Stimulated activated naive CD8-positive, alpha-beta T cell treated with anti-CD3 and anti-CD28 coated beads, Interleukin-15, Interleukin-2, amounts not matched to agents 100 U/mL and 50 U/mL, for 24 hours (primary cell): Measurements from ENCODE around the gene HAUS2.
"Not testable (repeated sequence)": the region's sequence is repeated elsewhere in the genome, so short reads cannot be mapped to it uniquely, and the experiment has no call there.

ENCODE experiments used
- ATAC-seq: fragments of 150-1000 bp; cut with Tn5 transposase; one replicate; pipeline ENCODE4 v1.10.0; 2021
- DNase-seq: peaks from one replicate; pipeline ENCODE4 v3.0.0; 2021

HAUS2 gene

DNA sequence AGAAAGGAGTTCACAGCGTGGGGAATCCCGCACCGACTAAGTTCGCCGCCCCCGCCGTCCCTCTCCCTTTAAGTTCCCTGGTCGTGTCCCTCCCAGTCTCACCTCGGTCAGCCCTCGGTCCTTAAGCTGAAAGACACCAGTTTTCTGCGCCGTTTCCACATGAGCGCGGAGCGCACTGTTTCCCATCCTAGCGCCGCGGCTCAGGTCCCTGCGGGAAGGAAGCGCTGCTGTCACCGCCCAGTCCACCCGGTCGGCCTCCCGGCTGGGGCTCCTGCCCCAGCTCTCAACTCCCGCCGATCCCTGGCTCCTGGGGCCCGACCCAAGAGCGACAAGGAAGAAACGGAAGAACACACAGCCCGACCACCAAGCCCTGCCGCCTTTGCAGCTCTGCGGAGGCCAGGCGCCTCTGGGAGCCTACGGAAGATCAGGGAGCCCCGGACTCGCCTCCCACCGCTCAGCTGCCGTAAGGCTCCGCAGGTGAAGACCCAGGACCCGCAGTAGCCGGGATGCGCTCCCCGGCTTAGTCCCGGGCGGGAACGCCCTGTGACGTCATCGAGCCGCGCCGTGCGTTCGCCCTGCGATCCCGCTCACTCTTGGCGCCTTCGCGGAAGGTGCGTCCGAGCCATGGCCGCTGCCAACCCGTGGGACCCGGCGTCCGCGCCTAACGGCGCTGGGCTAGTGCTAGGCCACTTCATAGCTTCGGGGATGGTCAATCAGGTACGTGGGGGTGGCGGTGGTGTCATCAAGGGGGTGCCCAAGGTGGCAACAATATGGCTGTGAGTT, at the start of gene HAUS2, which contains the start of gene LRRC57:
Gene HAUS2, plus strand, starts transcription at position 590 of the 783 bp plus-strand sequence. Its CDS starts 35 bp downstream, at position 625.
Gene LRRC57, minus strand, starts transcription at position 545 of the 783 bp plus-strand sequence. Its CDS starts 359 bp downstream, at position 186.
- ATAC-seq (peak; percentile 94), DNase-seq (peak; percentile 94)

DNA sequence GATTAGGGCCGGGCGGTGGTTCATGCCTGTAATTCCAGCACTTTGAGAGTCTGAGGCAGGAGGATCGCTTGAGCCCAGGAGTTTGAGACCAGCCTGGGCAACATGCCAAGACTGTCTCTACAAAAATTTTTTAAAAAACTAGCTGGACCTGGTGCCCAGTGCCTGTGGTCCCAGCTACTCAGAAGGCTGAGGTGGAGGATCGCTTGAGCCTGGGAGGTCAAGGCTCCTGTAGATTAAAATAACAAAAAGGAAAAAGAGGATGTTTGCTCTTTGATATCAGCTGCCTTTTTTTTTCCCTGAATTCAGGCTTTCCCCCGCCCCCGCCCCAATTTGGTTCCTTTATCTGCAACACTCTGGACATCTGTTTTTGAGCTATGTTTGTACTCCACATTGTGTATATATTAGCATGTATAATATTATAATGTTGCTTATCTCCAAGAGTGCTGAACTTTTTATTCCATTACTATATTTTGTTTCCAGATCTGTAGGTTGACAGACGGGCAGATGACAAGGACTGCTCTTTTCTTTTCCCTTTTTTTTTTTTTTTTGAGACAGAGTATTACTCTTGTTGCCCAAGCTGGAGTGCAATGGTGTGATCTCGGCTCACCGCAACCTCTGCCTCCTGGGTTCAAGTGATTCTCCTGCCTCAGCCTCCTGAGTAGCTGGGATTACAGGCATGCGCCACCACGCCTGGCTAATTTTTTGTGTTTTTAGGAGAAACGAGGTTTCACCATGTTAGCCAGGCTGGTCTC, 48.6 kb upstream of the HAUS2 start:
- ATAC-seq (no peak), DNase-seq (no peak)

DNA sequence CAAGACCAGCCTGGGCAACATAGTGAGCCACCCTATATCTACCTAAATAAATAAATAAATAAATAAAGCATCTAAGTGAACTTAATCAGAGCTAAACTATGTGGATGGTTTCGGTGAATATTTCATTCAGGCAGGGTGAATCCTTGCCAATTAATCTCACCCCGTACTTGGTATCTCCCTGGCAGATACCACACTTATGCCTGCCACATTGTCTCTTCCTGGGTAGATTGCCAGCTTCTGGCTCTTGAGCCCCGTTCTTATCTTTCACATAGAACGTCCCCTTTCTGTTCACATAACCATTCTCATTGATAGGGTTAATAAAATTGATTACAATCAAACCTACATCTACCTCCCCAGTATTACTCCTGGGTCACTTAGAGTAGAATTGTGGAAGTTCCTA, 46.2 kb upstream of the HAUS2 start:
- no peak for ATAC-seq
- DNase-seq, result no peak

DNA sequence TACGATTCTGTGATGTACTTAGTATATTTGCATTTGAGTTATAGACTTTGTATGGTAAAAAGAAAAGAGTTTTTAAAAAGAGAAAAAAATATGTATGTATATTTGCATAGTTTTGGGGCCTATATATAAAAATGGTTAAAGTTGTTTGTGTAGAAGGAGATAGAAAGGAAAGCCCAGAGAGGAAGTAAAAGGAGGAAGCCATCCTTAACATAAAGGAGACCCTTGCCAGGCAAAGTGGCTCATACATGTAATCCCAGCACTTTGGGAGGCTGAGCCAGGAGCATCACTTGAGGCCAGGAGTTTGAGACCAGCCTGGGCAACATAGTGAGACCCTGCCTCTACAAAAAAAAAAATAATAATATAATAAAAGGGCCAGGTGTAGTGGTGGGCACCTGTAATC, 44.8 kb upstream of the HAUS2 start:
- no peak for ATAC-seq
- DNase-seq, result no peak

DNA sequence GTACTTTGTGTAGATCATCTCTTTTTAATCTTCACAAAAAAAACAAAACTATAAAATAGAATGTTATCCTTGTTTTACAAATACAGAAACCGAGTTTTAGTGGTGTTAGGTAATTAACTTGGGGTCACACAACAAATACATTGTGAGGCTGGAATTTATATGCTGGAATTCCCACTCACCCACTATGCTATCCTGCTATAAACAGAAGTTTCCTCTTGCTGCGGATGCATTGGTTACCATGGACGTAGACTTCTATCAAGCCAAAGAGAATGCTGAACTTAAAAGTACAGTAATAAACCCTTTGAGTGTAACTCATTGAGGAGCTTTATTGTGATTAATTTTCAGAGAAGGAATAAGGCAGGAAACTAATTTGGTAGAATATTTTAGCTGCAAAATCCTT, 44.0 kb upstream of the HAUS2 start:
- ATAC-seq, result no peak
- no peak for DNase-seq

DNA sequence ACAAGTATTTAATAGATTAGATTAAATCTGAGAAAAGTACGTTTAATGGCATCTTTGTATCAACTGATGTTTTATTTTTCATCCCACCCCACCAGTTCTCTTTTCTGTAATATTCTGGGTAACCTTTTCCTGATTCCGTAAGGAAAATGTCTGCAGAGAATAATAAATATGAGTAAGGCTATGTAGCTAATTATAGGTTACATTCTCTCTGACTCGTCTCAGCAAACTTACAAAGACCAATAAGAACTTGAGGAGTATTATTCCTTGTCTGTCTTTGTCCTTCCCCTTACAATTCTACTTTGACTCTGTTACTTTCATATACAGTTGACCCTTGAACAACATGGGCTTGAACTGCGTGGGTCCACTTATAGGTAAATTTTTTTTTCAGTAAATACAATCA, 41.1 kb upstream of the HAUS2 start:
- no peak for DNase-seq
- no peak for ATAC-seq

DNA sequence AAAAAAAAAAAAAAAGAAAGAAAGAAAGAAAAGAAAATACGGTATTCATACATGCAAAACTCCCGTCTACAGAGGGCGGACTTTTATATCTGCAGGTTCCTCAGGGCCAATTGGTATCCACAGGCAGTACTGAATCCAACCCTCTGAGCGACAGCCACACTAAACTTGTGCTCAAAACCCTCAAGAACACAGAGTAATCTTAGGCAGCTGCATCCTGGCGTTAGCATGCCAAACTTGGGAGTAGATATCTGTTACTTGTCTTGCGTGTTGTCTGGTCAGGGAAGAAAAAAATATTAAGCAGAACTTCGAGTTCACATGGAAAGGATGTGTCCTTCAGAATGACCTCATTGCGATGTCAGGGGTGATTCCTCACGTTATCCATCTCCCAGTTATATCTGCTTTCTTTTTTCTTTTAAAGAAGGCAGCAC, 40.4 kb upstream of the HAUS2 start:
- no peak for DNase-seq
- ATAC-seq, result no peak

DNA sequence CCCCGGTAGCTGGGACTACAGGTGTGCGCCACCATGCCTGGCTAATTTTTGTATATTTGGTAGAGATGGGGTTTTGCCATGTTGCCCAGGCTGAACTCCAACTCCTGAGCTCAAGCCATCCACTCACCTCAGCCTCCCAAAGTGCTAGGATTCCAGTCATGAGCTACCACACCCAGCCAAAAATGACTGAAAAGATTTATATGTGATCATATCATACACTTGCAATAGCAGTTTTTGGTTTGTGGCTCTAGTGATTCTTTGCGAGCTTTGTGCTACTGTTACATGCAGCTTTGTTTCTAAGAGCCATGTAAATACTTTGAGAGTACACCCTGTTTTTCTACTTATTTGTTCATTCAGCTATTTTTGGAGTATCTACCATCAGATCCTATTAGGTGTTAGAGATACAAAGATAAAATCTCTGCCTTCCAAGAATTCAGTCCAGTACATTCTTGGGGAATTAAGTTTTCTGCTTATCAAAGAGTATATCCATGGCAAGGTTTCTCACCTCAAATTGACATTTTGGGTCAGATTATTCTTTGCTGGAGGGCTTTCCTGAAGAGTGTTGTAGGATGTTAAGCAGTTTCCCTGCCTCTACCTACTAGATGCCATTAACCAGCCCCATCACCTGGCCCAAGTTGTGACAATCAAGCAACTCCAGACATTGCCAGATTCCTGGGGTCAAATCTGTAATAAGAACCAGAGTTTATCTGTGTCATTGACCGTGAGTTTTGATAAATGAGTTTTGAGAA, 38.2 kb upstream of the HAUS2 start:
- DNase-seq, result no peak

DNA sequence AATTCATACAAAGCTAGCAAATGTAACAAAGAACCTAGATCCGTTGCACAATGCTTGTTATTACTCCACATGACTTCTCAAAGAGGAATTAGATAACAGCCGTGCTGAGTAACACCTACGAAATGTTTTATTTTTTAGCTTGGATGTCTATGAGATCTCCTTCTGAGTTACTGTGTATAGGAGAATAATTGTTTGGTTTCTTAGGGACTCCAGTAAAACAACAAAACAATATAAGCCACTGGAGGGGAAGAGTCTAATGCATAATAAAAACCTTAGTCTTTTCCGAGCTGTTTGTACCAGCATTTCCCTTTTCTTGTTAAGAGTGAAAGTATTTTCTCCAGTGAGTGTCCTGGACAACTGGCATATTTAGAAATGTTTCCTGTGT, 37.6 kb upstream of the HAUS2 start:
- DNase-seq (no peak), ATAC-seq (no peak)

More for the DNA sequence above, 38.2 kb upstream of the HAUS2 start:
- ATAC-seq, result no peak

DNA sequence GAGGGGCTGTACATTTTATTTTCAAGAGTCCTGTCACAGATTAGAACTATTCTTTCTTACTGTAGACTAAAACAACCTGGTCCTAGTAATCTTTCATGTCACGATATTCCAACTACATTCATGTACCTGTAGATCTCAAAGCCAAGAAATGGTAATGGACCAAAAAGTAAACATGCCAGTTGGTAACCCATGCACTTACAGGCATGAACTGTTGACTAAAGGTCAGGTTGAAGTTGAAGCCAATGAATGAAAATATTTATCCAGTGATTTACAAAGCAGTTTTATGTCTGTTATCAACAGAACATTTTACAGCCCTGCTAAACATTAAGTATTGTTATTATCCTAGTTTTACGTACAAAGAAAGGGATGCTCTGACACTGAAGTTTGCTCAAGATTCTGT, 25.3 kb upstream of the HAUS2 start:
- ATAC-seq (no peak), DNase-seq (no peak)

DNA sequence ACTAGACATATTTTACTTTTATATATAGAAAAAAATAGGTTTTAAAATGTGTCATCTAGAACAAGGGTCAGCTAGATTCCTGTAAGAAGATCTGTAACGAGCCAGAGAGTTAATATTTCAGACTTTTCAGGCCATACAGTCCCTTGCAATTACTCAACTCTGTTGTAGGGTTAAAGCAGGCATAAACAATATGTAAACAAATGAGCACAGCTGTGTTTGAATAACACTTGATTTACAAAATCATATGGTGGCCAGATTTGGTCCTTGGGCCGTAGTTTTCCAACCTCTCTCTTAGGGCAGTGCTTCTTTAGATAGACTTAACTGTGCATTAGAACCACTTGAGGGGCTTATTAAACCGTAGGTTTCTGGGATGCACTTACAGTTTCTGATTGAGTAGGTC, 19.7 kb upstream of the HAUS2 start:
- DNase-seq (no peak), ATAC-seq (no peak)

DNA sequence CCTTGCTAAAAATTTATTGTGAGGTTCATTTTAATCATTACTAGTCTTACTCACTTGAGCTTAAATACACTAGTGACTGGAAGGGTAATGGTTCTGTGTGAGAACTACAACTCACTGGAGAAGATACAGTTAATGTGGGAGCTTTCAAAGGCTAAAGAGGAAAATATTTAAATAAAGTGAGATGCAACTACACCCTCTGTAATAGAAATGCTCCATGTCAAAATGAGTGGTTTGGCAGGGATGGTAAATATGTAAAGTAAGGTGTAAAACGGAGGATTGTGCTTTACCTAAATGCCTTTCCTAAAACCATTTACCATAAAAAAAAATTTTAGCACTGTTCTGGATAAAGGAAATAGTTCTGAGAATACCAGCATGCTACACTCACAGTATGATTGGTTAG, 15.4 kb upstream of the HAUS2 start:
- DNase-seq, result no peak
- ATAC-seq, result no peak

DNA sequence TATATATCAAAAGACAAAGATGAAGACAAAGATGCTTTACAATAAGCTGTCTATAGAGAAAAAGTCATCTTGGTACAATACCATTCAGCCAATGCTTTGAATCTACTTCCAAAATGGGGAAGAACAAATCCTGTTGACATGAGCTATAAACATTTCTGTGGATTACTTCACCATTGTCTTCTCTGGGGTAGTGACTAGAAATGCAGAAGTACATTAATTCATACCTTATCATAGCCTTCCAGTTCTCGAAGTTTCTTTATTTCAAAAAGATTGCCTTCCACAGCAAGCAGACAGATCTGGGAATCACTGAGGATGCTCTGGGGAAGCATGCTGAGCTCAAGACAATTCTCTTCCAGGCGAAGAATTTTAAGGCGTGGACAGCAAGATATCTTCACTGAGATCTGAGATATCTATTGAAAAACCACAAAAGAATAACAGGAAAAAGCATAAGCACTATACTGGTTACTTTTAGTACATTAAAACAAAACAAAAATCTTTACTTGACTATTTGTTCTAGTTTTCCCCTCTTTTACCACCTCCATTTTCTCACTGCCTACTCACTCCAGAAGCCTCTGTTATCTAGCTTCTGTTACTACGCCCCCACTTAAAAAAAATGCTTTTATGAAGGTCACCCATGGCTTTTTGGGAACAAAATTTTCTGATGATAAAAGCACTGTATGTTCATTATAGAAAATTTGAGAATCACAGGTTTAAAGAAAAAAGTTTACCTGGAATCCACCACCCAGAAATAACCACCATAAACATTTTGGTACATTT, 3.6 kb upstream of the HAUS2 start:
- DNase-seq (no peak), ATAC-seq (no peak)

DNA sequence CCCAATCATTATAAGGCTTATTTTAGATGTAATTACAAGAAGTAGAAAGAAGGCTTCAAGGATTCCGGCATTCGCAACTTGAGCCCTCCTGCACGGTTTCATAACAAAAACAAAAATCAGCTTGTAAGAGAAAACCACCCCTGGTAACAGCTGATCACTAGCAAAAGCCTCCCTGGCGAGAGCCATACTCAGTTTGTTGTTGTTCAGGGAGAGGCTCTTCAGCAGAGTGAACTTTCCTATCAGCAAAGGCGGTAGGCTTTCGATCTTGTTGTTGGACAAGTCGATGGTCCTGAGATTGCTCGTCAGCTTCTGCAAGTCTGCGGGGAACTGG, 755 bp upstream of the HAUS2 start:
- peak; percentile 5 for ATAC-seq
- DNase-seq, result no peak

DNA sequence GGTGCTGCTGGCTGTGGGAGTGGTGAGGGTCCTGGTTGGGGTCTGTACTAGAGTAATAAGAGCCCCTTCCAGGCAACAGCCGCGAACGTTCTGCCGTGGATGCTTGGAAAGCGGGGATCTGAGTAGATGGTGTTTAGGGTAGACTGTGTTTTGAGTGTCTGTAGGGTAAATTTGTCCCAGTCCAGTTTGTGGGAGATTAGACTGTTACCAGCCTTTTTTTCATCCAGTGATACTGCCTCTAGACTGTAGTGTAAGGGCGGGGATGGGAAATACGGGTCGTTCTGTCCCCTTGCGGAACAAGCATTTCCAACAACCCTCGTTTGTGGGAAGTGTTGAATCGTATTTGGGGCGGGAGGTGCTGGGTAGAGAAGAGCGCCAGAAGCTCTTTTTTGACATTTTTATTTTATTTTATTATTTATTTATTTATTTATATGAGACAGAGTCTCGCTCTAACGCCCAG, 424 bp downstream of the HAUS2 start:
- peak; percentile 55 for ATAC-seq
- no peak for DNase-seq

DNA sequence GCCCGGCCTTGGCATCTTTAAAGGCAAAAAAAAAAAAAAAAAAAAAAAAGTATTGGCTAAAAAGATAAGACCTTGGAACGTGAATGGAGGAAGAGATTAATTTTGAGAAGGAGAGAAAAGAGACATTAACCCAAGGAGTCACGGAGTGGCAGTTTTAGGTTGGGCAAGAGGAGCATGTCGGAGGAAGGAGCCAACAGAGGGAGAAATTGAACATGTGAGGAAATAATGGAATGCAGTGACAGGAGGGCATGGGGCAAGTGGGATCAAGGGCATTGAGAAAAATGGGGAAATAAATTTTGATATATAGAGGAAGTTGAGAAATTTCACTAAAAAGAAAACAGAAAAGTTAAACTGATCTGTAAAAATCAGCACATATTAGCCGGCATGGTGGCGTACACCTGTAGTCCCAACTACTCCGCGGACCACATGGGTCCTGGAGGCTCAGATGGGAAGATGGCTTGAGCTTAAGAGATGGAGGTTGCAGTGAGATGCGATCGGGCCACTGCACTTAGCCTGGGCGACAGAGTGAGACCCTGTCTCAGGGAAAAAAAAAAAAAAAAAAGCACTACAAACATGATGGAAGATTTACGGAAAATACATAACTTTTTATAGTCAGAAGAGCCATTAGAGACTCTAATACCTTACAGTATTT, 1.2 kb downstream of the HAUS2 start:
- DNase-seq (no peak), ATAC-seq (no peak)

DNA sequence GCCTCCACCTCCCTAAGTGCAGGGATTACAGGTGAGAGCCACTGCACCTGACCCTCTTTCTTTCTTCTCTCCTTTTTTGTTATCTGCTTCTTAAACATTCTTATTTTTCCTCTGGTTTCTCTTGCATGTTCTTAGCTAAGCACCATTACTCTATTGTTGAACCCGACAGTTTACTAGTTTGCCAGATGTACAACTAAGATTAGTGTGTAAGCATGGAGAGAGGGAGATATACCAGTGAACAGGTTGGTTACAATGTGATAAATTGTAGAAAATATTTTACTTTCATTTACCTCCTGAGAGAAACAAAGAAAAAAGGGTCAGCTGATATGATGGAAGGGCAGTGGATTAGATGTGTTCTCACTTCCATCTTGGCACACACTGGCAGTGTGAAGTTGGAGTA, 4.9 kb downstream of the HAUS2 start:
- no peak for ATAC-seq
- DNase-seq, result no peak

DNA sequence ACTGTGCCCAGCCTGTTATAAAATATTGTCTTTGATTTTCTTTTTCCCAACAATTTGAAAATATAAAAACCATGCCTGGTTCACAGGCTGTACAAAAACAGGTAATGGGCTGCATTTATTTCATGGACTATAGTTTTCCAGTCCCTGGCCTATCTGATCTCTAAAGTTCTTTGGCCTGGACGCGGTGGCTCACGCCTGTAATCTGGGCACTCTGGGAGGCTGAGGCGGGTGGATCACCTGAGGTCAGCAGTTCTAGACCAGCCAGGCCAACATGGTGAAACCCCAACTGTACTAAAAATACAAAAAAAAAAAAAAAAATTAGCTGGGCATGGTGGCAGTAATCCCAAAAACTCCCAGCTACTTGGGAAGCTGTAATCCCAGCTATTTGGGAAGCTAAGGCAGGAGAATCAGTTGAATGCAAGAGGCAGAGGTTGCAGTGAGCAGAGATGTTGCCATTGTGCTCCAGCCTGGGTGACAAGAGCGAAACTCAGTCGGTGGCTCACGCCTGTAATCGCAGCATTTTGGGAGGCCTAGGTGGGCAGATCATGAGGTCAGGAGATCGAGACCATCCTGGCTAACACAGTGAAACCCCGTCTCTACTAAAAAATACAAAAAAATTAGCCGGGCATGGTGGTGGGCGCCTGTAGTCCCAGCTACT, 8.0 kb downstream of the HAUS2 start:
- not testable (repeated sequence) for DNase-seq, ATAC-seq

DNA sequence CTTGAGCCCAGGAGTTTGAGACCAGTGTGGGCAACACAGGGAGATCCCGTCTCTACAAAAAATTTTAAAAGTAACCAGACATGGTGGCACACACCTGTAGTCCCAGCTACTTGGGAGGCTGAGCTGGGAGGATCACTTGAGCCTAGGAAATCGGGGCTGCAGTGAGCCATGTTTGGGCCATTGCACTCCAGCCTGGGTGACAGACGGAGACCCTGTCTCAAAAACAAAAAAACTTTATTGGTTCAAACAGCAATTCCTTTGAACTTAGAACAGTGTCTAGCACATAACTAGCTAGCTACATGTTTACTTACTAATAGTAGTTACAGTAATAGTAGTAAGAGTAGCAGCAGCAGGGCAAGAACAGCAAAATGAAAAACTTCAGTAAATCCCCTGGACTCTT, 10.1 kb downstream of the HAUS2 start:
- ATAC-seq (no peak), DNase-seq (no peak)

DNA sequence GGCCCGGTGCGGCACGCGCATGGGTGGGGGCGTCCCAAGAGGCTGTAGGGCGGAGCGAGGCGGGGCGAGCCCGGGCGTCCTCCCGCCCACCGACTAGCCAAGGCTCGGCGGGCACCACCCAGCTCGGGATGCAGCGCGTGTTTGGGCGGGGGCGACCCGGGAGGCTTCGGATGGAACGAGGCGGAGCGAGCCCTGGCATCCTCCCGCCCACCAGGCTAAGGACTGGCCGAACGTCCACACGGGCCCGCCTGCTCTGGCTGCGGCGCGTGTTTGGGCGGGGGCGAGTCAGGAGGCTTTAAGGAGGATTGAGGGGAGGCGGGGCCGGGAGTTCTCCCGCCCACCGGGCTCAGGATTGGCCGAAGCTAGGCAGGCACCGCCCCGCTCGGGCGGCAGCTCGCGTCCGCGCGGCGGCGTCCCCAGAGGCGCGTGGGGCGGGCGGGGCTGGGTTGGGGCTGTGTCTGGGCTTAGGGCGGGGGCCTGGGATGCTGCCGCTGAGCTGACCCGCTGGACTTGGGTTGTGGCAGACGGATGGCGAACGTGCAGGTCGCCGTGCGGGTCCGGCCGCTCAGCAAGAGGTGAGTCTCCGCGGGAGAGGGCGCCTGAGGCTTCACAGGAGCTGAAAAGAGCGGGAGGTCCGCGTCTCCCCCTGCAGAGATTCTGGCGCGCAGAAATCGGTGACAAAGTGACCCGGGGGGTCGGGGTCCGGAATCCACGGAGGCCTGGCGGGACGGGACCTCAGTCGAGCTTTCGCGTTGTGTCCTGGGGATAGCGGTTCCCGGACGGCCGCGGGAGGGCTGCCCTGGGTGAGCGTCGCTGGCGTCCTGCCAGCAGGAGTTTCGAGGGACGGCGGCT, 26.8 kb downstream of the HAUS2 start, which contains the start of gene STARD9:
Gene STARD9, plus strand, starts transcription at position 419 of the 852 bp plus-strand sequence. Its CDS starts 110 bp downstream, at position 529.
- DNase-seq, result peak; percentile 94
- peak; percentile 96 for ATAC-seq
